ENCODE data around the gene TUBB4A.
A peak's percentile ranks its signal among the peaks of the same experiment; 100 is the strongest.

TUBB4A gene

DNA sequence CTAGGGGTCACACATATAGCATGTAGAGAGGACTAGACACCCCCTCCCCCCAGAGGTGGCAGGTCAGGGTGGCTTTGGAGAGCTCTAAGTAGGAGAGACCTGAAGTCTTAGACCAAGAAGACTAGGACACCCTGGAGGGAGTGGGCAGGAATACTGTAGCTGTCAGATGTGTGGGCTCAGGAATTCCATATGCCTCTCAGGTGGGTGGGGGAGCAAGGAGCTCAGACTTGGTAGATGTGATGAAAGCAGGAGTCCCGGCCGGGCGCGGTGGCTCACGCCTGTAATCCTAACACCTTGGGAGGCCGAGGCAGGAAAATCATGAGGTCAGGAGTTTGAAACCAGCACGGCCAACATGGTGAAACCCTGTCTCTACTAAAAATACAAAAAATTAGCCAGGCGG, 36.4 kb downstream of the TUBB4A start:
- DNase-seq, result no peak

DNA sequence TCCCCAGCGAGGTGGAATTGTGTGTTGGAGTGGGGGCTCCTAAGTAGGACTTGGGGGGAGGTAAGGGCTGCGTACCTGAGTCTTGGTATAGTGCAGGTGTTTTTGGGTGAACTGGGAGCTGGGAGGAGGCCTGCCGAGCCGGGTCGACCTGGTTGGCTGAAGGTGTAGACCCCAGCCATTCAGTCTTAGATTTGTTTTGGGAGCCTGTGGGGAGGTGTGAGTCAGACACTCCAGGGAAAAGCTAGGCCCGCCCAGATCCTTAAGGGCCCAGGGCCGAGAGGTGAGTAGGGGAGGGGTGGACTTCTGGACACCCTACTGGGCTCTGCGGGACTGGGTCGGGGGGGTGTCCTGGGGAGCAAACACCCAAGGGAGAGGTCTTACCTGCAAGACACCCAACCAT, 37.1 kb downstream of the TUBB4A start:
- no peak for DNase-seq

GRCh38 chr19:6464070-6464873, 37.8 kb downstream of the TUBB4A start, which contains the start of gene CRB3:
Gene CRB3 (plus strand): TSS chr19:6464271. CDS start chr19:6464702, 431 bp downstream.
- DNase-seq, result peak; percentile 83

GRCh38 chr19:6460099-6460884, 41.8 kb downstream of the TUBB4A start:
- DNase-seq, result peak; percentile 97

- DNase-seq, result peak; percentile 80
Measured at GRCh38 chr19:6459262-6460098, 42.6 kb downstream of the TUBB4A start, which contains the start of gene SLC25A23. Gene SLC25A23 (minus strand): TSS chr19:6459792. CDS start chr19:6459628, 164 bp downstream.

GRCh38 chr19:6458695-6459261, 43.3 kb downstream of the TUBB4A start:
- DNase-seq, result no peak

- DNase-seq, result no peak
Measured at GRCh38 chr19:6457958-6458694, 44.0 kb downstream of the TUBB4A start.

DNA sequence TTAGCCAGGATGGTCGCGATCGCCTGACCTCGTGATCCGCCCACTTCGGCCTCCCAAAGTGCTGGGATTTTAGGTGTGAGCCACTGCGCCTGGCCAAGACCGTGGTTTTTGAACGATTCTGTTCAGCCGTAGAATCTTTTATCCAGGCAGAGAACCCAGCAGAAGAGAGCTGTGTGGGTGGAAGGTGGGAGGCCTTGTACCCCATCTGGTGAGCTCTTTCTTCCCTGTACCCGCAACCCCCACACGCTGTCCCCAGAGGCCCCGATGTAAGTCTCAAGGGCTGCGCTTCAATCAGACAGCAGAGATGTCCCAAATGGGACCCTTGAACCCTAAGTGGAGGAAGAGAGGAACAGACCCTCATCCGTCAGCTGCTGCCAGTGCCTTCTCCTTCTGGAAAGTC, 46.2 kb downstream of the TUBB4A start:
- DNase-seq, result no peak

DNA sequence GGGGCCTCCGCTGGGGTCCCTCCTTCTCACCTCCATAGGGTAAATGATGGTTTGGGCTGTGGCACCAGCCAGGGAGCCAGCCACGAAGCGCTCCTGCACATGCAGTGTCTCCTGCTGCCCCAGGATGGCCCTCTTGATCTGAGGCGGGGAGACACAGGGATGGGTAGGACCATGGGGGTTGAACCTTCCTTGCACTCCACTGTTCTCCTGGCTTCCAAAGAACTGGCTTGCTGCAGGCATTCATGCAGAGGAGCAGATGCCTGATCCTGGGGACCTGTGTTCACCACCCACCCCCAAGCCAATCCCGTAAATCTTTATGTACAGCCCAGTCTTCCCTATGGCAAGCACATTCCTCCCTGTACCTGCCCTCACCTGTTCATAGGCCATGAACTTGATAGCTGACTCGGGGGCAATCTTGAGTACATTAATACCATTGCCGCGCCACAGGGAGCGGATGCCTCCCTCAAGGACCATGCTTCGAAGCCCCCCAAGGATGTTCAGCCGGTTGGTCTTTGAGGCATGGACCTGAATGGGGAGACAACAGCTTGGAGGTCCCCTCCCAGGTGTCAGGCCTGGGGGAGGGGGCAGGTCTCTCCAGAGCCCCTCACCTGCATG, 48.1 kb downstream of the TUBB4A start:
- no peak for DNase-seq

DNA sequence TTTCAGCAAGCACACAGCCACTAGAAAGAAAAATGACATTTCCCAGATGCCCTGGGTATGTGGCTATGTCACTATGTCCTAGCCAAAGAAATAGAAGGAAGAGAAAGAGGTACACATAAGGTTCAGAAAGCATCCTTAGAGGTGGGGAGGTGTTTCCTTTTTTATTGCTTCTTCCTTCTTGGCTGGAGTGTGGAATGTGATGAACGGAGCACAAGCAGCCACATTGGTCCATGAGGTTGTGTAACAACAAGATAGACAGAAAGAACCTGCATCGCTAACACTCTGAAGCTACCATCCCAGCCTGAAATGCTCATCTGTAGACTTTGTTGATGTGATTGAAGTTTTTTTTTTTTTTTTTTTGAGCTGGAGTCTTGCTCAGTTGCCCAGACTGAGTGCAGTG, 49.2 kb downstream of the TUBB4A start:
- no peak for DNase-seq

GRCh38 chr19:6452223-6452614, 49.9 kb downstream of the TUBB4A start:
- no peak for DNase-seq

GRCh38 chr19:6451583-6452222, 50.4 kb downstream of the TUBB4A start:
- no peak for DNase-seq

DNA sequence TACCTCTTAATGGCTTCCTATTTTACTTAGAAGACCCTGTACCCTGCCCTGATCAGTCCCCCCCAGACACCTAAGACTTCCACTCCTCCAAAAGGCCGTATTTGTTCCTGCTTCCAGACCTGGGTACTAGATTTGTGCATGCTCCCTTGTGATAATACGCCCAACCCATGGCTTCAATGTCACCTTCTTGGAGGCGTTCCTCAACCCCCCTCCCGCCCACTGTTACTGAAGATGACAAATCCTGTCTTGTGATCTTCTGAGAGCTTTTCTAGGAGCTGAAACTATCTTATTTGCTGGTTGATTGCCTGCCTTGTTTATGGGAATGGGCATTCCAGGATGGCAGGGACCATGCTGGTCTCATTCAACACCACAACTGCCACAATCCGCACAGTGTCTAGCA, 51.9 kb downstream of the TUBB4A start:
- no peak for DNase-seq

- DNase-seq, result no peak
Measured at GRCh38 chr19:6448045-6448444, 54.1 kb downstream of the TUBB4A start.

GRCh38 chr19:6446452-6446851, 55.7 kb downstream of the TUBB4A start:
- DNase-seq, result no peak
